Medulla oblongata (tissue), 1 donor: ENCODE measurements around the gene FRS2.
"Not testable (repeated sequence)": the region's sequence is repeated elsewhere in the genome, so short reads cannot be mapped to it uniquely, and the experiment has no call there.

Experiments used
- DNase-seq: peaks from one replicate; pipeline ENCODE4 v3.0.0-alpha.2; 2015; ENCODE audit errors: extremely low spot score

Gene FRS2

DNA sequence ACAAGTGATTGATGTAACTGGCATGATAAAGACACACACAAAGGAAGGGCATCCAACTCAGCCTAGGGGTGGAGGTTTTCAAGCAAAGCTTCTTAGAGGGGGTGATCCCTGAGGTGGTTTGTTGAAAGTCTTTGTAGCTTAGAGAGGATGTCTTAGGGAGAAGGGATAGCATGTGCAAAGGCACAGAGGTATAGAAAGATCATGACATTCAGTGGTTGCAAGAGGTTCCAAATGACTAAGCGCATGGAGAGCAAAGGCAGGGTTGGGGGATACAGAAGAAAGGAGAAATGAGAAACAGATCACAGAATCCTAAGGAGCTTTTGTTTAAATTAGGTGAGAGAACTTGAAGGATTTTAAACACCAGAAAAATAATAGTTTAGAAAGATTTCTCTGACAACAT lies 109.9 kb downstream of the FRS2 start:
- no peak for DNase-seq

GRCh38 chr12:69583203-69583602 lies 113.0 kb downstream of the FRS2 start:
- DNase-seq, result no peak

- DNase-seq, result peak; percentile 98
These were observed 115.2 kb downstream of the FRS2 start, which contains the start of gene CCT2 for GRCh38 chr12:69585189-69586062. Gene CCT2, plus strand, starts transcription at chr12:69585459. Its CDS starts 63 bp downstream, at chr12:69585522.

GRCh38 chr12:69588527-69588926 lies 118.3 kb downstream of the FRS2 start:
- DNase-seq, result no peak

DNA sequence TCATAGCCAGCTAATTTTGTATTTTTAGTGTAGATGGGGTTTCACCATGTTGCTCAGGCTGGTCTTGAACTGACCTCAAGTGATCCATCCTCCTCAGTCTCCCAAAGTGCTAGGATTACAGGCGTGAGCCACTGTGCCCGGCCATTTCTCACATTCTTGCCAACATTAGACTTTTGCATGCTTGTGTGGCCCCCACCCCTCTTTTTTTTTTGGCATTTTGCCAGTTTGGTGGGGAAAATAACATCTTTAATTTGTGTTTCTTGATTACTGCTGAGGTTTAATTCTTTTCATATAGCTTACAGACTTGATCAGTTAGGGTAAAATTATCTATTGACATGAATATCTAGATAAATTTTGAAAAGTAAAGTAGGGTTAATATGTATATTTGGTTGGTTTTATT lies 118.9 kb downstream of the FRS2 start:
- no peak for DNase-seq

DNA sequence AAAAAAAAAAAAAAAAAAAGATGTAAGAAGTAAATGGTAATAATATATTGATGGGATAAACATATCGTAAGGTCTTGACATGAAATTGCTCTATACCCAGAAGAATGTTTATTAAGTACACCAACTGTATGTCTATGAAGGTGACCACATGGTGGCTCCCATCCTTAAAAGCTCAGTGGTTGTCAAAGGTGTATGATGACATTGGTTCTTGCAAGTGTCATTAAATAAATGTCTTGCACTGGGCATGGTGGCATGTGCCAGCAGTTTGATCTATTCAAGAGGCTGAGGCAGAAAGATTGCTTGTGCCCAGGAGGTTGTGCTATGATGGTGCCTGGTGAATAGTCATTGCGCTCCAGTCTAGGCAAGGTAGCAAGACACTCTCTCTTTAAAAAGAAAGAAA lies 125.5 kb downstream of the FRS2 start:
- no peak for DNase-seq

DNA sequence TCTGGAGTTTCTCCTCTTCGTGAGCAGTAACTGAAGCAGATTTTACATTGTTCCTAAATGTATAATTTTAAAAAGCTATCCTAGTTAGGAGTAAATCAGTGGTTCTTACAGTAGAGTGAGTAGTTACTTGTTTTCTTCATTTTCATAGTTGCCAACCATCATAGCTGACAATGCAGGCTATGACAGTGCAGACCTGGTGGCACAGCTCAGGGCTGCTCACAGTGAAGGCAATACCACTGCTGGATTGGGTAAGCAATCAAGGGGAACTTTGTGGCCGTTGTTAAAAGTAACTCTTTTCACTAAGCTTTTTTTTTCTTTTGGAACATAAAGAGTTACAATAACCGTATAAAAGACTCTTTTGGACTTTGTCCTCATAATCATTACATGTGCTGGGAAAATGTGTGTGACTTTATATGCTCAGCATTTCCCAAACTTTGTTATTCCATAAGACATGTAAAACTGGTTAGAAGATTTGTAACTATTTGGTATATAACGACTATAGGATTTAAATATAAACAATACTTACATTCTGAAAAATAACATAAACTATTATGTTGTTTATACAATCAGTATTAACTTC lies 128.1 kb downstream of the FRS2 start:
- DNase-seq, result no peak

- no peak for DNase-seq
These were observed 130.6 kb downstream of the FRS2 start for GRCh38 chr12:69600804-69601203.

DNA sequence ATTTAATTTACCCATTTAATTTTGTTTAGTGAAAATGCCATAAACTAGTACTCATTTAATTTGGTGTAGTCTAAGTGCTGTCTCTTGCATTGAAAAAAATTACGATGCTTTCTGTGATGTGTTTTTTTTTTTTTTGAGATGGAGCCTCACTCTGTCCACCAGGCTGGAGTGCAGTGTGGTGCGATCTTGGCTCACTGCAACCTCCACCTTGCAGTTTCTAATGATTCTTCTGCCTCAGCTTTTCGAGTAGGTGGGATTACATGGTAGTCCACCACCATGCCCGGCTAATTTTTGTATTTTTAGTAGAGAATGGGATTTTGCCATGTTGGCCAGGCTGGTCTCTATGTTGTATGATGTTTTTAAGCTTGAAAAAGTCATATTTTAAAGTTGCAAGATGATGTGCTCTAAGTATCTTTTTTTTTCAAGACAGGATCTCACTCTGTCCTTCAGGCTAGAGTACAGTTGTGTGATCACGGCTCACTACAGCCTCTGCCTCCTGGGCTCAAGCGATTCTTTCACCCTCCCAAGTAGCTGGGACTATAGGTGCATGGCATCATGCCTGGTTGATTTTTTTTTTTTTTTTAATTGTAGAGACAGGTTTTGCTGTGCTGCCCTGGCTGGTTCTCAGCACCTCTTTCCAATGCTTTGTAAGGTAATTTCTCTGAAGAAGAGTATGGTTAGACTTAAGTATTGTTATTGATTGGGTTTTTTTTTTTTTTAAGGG lies 131.9 kb downstream of the FRS2 start:
- DNase-seq, result no peak

- no peak for DNase-seq
These were observed 132.8 kb downstream of the FRS2 start for GRCh38 chr12:69602954-69603353.

GRCh38 chr12:69603556-69603955 lies 133.4 kb downstream of the FRS2 start:
- not testable (repeated sequence) for DNase-seq

DNA sequence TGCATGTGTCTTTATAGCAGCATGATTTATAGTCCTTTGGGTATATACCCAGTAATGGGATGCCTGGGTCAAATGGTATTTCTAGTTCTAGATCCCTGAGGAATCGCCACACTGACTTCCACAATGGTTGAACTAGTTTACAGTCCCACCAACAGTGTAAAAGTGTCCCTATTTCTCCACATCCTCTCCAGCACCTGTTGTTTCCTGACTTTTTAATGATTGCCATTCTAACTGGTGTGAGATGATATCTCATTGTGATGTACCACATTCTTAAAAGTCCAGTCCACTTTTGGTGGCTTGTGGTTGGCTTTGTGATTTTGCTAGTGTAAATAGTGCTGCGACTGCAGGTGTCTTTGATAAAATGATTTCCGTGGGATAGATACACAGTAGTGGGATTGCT lies 134.1 kb downstream of the FRS2 start:
- not testable (repeated sequence) for DNase-seq

GRCh38 chr12:69608114-69608513 lies 137.9 kb downstream of the FRS2 start:
- no peak for DNase-seq

DNA sequence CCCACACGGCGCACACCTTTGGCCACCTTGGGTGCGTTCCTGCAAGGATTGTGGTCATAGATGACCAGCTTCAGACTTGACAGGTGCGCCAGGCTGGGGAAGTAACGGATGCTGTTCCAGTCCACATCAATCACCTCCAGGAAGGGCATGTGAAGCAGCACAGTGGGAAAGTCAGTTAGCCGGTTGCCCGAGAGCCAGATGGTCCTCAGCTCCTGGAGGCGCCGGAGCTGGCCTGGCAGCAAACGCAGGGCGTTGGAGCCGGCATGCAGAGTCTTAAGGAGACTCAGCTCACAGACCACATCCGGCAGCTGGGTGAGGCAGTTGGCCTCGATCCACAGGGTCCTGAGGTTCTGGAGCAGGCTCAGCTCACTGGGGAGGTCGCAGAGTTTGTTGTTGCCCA lies 139.9 kb downstream of the FRS2 start:
- no peak for DNase-seq

DNA sequence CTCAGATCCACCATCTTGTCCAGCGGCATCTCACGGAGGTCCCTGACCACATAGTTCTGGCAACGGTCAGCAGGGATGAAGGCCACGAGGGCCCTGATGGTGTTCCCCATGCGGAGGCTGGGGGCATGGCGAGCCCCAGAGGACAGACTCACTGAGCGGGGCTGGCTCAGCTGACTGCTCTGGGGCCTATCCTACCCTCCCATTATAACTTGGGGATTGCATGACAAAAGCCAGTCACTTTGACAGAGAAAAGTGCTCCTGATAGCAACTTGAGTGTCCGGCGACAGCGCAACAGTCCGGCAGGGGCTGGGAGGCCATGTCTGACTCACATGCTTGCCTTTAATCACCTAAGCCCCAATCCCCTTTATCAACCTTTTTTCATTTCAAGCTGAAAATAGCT lies 140.5 kb downstream of the FRS2 start, which contains the start of gene LRRC10:
TSS of gene LRRC10 (minus strand) at position 179 of the 400 bp plus-strand sequence. CDS start at position 110, 69 bp downstream.
- no peak for DNase-seq

GRCh38 chr12:69613351-69613750 lies 143.2 kb downstream of the FRS2 start:
- no peak for DNase-seq

- DNase-seq, result no peak
These were observed 145.8 kb downstream of the FRS2 start for GRCh38 chr12:69616025-69616424.

GRCh38 chr12:69619050-69619449 lies 148.9 kb downstream of the FRS2 start:
- DNase-seq, result no peak

GRCh38 chr12:69620077-69620476 lies 149.9 kb downstream of the FRS2 start:
- no peak for DNase-seq

- no peak for DNase-seq
These were observed 150.7 kb downstream of the FRS2 start for GRCh38 chr12:69620921-69621320.

DNA sequence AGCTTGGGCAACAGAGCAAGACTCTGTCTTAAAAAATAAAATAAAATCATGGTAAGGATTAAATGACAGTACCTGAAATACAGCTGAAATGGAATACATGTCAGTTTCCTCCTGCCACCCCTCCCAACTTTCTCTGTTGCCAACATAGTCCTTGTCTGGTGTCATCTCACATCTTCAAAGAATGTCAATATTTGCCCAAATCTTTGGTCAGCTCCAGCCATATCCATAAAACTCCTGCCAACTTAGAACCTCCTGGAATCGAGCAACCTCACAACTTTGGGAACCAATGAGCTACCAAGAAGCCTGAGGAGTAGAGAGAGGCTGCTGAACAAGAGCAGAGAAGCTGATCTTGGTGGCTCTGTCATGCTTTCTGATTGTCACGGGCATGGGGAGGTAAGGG lies 151.4 kb downstream of the FRS2 start:
- no peak for DNase-seq

DNA sequence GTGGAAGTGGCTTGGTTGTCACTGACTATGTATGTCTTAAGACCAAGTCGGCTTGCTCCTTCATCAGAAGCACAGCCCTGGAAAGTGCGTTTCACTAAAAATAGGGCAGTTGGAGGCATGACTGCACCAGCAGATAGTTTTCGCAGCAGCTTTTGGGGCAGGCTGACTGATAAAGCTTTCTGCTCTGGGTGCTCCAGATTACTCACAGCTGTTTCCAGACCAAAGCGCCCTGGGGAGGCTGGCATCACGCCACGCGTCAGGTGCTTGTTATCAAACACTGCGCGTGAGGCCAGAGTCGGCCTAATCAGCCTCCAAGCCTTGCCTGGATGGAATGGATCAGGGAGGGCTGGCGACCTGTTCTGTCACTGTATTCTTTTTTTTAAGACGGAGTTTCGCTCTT lies 153.8 kb downstream of the FRS2 start:
- DNase-seq, result no peak

DNA sequence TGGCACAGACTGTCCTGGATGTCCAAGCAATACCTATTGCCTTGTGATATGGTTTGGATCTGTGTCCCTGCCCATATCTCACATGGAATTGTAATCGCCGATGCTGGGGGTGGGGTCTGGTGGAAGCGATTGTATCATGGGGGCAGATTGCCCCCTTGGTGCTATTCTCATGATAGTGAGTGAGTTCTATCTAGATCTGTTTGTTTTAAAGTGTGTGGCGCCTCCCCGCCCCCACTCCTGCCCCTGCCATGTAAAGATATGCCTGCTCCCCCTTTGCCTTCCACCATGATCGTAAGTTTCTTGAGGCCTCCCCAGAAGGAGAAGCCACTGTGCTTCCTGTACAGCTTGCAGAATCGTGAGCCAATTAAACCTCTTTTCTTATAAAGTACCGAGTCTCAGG lies 157.3 kb downstream of the FRS2 start:
- no peak for DNase-seq
